GM12864 (cell line): ENCODE results near the gene CDK19.

ENCODE experiments used
- DNase-seq: peaks from one replicate; pipeline ENCODE4 v3.0.0-alpha.2; 2011; ENCODE audit warnings: low read depth
- H3K4me3 ChIP-seq: 2 replicates; pipeline ENCODE4 v1.5.1; 2011; ENCODE audit warnings: mild to moderate bottlenecking, low read depth, low read length, control low read depth
- TF ChIP-seq, protein P1 (sequence below): IDR thresholded peaks from 2 replicates; pipeline ENCODE4 v1.5.1; 2011; ENCODE audit warnings: low read depth, mild to moderate bottlenecking, moderate library complexity, low read length, control low read depth, inconsistent platforms; ENCODE audit errors: missing control alignments

The CDK19 gene

DNA sequence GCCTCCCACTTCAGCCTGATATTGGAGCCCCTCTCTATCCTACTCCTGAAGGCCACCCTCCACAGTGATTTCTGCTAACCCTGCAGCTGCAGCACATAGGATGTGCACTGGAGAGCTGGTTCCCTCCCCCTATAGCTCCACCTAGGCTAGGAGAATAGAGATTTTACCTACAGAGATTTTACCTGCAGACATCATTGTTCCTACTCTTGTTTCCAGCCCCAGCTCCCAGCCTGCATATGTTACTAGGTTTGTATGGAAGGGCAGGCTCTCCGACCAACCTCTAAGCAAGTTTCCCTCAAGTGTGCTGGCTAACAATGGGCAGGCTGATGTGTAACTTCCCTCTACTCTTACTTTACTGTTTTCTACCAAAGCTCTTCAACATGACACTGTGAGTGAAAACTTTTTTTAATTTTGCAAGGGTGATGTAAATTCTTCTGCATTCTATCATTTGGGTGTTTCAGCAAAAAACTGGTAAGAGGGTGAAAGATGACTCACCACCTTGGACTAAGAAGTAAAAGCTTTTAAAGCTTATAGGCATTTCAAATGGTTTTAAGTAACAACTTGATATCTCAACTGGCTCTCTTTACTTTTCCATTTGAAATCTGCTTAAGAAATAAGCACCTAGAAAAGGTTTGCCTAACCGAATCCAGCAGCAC, 106.8 kb downstream of the CDK19 start:
- TF ChIP-seq, protein P1, sequence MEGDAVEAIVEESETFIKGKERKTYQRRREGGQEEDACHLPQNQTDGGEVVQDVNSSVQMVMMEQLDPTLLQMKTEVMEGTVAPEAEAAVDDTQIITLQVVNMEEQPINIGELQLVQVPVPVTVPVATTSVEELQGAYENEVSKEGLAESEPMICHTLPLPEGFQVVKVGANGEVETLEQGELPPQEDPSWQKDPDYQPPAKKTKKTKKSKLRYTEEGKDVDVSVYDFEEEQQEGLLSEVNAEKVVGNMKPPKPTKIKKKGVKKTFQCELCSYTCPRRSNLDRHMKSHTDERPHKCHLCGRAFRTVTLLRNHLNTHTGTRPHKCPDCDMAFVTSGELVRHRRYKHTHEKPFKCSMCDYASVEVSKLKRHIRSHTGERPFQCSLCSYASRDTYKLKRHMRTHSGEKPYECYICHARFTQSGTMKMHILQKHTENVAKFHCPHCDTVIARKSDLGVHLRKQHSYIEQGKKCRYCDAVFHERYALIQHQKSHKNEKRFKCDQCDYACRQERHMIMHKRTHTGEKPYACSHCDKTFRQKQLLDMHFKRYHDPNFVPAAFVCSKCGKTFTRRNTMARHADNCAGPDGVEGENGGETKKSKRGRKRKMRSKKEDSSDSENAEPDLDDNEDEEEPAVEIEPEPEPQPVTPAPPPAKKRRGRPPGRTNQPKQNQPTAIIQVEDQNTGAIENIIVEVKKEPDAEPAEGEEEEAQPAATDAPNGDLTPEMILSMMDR: no peak
- no peak for DNase-seq

GRCh38 chr6:110705543-110705942, 109.7 kb downstream of the CDK19 start:
- no peak overlapping the region for H3K4me3 ChIP-seq
- no peak for DNase-seq
- TF ChIP-seq, protein P1: no peak

More for the DNA sequence above, 106.8 kb downstream of the CDK19 start:
- H3K4me3 ChIP-seq: no peak overlapping the region

GRCh38 chr6:110703906-110704594, 111.2 kb downstream of the CDK19 start:
- TF ChIP-seq, protein P1: no peak
- DNase-seq: no peak
- no peak overlapping the region for H3K4me3 ChIP-seq

GRCh38 chr6:110703010-110703905, 112.0 kb downstream of the CDK19 start:
- no peak for DNase-seq
- TF ChIP-seq, protein P1: no peak
- H3K4me3 ChIP-seq: no peak overlapping the region

- DNase-seq: no peak
- TF ChIP-seq, protein P1: no peak
- H3K4me3 ChIP-seq: no peak overlapping the region
Observed at GRCh38 chr6:110699780-110700179, 115.5 kb downstream of the CDK19 start.

DNA sequence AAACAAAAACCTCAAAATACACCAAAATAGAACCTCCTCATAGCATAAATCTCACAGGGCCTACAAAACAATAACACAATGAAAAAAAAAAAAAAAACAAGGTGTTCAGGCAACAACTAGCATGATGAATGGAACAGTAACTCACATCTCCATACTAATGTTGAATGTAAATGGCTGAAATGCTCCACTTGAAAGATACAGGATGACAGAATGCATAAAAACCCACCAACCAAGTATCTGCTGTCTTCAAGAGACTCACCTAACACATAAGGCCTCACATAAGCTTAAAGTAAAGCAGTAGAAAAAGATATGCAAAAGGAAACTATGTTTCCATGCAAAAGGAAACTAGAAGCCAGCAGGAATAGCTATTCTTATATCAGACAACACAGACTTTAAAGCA, 121.3 kb downstream of the CDK19 start:
- no peak for DNase-seq
- TF ChIP-seq, protein P1: no peak
- no peak overlapping the region for H3K4me3 ChIP-seq
